SKM-1 (cell line): Measurements from ENCODE around the gene VAV2.

Experiments used
- DNase-seq: peaks from one replicate; lab custom pipeline; 2025; ENCODE audit not compliant: unreplicated experiment; lab: John Stamatoyannopoulos, UW

Gene VAV2

DNA sequence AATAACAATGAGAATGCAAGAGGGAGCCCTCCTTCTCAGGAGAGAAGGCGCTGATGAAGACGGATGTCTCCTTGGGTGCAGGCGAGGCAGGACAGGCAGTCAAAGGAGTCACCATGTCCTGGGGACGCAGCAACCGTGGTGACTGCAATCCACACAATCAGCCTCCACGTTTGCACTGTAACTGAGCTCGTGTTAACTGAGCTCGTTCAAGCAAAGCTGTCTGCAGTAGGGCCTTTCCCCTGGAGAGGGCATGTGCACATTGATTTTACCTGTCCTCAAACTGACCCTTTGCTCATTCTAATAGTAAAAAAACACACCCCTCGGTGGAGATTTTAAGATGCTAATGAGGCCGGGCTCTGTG, 256.7 kb downstream of the VAV2 start:
- DNase-seq = no peak

DNA sequence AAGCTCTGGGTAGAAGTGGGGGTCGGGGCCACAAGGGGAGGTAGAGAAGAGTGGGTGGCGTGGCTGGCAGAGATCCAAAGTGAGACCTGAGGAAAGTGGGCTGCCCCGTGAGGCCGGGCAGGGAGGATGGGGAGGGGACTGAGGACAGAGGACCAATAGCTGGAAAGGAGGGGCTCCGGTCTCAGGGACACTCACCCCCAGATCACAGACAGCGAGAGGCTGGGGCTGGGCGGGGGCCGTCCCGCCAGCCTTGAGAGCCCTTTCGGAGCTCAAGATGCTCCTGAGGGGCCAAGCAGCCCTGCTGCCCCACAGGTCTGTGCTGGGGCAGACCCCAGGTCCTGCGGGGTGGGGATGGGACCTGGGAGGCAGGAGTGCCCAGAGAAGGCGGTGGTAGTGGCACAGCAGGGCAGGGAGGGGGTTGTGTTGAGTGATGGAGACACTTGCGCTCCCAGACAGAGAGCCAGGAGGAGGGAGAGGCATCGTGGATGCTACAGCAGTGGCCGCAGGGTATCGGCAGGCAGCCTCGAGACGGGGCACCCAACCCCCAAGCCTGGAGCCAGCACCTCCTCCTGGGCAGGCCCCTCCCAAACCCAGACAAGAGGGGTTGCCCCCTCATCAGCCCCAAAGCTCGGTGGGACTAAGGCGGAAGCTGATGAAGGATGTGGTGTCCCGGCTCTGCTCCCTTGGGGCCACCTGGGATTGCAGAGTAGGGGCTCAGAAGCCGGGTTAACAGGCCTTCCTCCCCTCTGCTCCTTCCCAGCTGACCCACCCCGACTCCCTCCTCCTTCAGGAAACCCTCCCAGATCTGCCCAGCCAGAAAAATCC, 257.3 kb downstream of the VAV2 start:
- no peak for DNase-seq

DNA sequence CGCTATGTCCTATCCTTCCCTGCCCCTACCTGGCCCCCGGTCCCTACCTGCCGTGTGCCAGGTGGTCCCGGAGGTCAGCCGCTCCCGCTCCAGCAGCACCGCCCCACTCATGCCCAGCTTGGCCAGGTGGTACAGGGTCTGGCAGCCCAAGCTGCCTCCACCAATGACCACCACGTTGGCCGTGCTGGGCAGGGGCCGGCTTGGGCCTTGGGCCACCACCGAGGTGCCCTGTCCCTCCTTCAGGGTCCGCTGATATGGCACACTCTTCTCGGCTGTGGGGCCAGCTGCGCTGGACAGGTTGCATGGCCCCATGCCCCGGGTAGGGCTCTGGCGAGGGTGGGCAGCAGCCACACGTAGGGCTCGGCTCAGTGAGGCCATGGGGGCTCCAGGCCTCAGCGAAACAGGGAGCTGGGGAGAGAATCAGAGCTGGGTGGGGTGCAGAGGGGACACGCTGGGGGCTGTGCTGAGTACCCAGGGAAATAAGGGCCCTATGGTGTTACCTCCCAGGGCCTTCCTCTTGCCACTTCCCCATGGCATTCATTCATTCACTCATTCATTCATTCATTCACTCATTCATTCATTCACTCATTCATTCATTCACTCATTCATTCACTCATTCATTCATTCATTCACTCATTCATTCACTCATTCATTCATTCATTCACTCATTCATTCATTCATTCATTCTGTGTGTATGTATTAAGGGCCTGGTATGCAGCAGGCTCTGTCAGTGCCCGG, 258.2 kb downstream of the VAV2 start:
- no peak for DNase-seq

DNA sequence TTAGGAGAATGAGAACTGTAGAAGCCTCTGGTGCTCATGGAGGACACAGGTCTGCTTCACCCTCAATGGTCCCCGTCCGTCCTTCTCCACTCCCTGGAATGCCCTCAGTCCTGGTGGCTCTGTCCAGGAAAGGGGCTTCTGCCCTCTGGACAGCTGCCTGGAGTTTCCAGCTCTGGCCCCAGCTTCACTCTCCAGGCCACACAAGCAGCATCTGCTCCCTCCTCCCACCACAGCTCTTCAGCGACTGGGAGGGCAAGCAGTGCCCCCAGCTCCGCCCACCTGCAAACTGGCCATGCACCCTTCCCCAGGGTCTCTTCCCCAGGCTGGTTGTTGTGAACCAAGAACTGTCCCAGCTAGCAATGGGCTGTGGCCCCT, 258.7 kb downstream of the VAV2 start:
- no peak for DNase-seq

DNA sequence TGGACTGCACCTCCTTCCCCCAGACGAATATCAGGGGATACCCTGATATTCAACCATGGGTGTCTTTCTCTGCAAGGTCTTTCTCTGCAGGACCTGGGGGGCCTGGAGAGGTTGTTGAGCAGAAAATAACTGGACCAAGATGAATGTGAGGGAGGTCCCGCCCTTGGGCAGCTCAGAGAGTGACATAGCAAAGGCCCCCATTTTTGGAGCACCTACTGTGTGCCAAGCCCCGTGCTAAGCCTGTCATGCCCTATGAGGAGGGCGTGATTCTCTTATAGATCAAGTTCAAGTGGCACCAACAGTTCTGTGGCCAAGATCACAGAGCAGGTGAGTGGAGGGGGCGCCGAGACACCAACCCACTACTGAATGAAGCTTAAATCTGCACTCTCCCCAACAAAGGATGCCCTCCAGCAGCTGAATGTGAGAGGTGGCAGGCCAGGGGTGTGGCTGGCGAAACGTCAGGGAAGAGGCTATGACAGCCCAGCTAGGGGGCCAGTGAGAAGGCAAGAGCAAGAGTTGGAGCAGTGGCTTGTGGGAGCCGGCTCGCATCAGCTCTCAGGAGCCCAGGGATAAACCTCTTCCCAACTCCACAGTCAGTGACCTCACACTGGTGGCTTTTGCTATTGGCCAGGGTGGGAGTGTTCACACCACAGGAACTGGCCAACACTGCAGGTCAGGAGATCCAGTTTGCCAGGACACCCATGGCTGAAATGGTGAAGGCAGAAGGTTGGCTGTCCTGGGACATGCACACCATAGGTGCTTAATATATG, 259.3 kb downstream of the VAV2 start:
- DNase-seq = no peak

GRCh38 chr9:133731876-133732638, 260.1 kb downstream of the VAV2 start:
- DNase-seq = no peak

- DNase-seq = no peak
These were observed 261.0 kb downstream of the VAV2 start for GRCh38 chr9:133730994-133731715.

DNA sequence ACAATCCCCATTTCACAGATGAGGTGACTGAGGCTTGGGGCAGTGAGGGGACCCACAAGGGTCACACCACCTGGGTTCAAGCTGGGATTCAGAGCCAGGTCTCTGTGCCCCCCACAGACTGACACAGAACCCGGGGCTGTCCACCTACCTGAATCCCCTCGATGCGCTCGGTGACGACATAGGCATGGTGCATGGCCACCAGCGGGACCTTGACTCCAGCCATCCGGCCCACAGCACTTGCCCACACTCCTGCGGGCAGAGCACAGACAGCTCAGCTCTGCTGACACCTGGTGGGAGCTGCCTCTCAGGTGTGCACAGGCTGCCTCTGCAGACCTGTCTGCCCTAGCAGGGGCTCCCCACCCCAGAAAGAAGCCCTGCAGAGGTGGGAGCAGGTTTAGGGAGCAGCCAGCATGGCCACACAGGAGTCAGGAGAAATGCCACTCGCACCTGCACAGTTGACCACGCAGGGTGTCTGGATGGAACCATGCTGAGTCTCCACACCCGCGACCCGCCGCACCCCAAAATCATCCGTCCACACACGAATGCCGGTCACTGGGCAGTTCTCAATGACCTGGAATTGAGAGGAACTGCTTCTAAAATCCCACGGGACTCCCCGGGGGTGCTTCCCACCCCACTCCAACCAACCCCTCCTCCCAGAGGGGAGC, 262.4 kb downstream of the VAV2 start:
- DNase-seq = no peak

DNA sequence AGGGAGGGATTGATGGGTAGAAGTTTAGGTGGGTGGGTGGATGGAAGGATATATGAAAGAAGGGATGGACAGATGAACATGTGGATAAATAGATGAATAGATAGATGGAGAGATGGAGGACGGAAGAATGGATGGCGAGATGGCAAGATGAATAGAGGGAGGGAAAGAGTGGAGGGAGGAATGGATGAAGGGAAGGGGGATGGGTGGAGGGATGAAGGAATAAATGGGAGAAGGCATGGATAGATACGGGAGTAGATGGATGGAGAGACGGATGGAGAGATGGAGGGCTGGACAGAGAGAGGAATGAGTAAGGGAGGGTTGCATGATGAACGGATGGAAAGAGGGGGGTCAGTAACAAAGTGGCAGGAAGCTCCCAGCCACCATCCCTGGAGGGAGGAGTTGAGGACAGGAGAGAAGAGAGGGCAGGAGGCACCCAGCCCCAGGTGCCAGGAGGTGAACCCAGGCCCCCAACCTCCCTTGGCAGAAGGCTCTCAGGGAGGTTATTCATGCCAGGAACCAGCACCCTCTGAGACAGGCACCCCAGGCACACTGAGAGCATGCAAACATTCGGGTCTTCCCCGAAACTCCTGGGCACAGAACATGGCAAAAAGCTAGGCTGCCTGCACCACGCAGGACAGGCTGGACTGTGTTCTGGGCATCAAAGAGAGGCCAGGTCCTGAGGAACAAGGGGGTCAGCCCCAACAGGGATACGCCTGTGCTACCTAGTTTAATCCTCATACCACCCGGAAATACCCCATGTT, 263.1 kb downstream of the VAV2 start:
- no peak for DNase-seq

DNA sequence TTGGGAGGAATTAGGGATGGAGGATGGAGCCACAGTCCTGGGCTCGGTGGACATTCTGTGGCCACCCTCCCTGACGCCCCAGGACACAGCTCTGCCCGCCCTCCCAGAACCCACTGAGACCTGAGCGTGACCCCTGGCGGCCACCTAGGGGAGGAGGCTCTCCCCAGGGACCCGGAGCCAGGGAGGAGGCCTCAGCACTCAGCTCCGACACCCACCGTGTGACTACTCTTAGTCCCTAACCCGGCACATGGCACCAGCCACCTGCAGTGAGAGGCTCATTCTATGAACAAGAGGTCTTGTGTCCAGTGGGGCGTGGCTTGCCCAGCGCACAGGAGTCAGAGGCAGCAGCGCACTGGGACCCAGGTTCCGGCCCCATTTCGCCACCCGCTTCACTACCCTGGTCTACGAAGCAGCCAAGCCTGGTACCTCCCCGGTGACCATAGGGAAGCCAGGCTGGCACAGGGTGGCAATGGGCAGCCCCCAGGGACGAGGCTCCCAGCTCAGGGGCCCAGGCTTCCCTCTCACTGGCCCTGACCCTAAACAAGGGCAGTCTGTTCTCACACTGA, 264.2 kb downstream of the VAV2 start:
- no peak for DNase-seq

DNA sequence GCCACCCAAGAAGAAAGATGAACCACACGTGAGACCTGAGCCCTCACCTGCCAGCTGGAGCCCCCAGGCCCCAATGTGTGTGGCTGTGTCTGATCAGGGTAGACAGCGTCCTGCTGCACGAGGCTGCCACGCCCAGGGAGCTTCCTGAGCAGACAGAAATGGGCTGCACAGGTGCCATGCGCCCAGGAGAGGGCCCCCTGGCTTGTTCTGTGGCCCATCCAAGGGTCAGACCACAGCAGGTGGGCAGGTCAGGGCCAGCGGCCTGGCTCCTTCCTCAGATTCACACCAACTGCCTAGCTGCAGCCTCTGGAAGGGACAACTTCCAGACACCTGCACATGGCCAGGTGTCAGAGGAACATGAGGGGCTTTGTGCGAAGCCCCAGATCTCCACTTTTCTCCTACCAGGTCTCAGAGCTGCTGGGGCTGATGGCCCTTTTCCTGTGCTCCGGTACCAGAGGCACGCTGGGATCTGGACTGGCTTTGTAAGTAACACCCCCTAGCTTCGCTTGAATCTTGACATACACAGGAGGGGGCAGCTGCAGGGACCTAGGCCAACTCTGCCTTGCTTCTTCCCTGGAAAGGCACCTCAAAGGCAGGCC, 264.7 kb downstream of the VAV2 start:
- no peak for DNase-seq

DNA sequence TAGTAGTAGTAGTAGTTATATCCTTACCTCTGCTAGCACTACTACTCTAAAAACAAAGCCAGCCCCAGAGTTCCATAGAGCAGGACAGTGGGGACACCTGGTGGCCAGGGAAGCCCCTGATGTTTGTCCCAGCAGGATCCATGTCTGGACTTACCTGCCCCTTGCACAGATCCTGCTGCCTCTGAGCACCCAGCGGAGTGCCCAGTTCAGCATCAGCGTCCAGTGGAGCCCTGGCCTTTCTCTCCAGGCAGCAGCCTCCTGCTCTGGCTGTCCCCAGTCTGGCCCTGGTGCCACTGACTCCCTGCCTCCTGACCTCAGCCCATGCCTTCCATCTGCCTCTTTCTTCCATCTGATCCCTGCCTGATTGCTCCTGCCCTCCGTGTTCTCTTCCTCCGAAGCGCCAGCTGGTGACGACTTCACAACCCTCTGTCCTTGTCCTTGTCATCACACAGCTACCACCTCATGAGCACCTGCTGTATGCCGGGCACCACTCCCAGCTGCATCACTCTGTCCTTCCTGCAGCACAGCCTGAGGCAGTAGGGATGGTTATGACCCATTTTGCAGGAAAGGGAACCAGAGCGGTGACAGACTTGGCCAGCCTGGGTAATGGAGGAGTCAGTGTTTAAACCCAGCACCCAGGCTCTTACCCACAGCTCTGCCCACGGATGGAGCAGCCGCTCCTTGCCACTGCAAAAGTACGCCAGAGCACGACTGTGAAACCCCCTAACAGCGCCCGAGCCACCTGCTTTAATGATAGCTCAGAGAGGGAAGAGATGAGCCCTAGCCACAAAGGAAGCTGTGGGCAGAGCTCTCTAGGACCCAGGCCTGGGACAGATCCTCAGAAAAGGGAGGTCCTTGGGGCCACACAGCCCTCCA, 265.5 kb downstream of the VAV2 start:
- peak; percentile 50 for DNase-seq

GRCh38 chr9:133725886-133726285, 266.2 kb downstream of the VAV2 start:
- no peak for DNase-seq

GRCh38 chr9:133718563-133719315, 273.4 kb downstream of the VAV2 start:
- DNase-seq = no peak

- DNase-seq = no peak
These were observed 274.8 kb downstream of the VAV2 start for GRCh38 chr9:133717113-133718031.
